ENCODE data around the gene WDR11.

WDR11 gene

DNA sequence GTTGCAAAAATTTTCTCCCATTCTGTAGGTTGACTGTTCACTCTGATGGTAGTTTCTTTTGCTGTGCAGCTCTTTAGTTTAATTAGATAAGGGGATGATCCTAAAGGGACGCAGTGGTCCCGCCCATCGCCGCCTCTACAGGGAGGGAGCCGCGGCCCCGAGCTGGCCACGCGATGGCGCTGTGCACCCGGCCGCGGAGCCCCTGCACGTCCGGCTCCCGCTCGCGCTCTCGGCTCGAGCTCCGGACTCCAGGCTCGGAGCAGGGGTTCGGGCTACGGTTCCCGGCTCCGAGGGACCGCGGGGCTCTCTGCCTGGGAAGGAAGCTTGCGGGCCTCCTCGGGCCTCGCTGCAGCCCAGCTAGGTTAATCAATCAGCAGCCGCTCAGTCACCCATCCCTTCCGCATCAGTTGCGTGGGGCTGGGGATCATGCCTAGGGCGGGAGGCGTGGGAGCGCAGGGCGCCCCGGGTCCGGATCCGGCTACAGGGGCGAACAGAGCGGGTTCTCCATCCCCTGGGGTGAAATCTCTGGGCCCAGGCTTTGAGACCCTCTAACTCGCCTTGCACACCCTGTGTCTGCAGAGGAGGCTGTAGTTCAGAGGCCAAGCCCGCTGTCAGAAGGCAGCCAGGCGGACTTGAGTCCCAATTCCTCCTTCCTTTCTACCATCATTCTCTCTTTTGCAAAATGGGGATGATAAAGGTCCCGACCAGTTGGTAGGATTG lies 97.9 kb downstream of the WDR11 start:
- FAIRE-seq, result no peak

DNA sequence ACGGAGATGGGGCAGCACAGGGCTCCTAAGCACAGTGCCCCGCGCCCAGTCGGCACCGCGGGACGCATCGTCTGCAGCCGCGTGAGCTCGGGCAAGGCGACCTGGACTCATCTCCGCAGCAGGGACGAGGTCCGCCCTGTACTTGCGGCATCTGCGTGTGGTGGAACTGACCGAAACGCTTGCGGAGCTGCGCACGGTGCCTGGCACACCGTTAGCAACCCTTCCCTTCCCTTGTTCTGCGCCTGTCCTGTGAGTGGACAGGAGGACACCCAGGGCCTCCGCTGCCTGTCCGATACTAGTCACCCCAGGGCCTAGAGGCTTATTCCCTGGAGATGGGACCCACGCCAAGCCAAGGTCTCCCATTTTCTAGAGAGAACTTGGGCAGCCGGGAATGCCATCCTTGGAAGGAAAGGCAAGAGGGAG lies 98.5 kb downstream of the WDR11 start:
- no peak for FAIRE-seq

DNA sequence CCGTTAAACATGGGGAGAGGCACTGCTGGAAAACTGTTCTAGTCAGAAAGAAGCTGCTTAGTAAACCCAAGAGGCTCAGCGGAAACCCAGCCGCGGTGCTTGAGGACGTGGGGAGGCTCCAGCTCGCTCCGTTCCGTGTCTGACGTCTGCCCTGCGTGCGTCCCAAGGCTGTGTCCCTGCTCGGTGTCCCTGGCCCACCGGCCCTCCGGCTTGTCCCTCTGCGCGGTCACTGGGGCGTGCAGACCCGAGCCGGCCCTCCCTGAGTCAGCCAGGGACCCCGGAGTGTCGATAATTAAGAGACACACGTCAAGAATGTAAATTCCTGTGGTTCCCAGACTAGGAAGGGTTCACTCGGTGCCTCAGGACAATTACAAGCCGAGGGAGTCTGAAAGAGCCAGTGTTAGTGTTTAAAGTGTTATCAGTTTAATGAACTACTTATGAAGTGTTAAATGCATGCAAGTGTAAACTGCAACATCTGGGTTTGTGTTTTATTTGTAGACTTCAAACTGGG lies 98.9 kb downstream of the WDR11 start:
- no peak for FAIRE-seq

DNA sequence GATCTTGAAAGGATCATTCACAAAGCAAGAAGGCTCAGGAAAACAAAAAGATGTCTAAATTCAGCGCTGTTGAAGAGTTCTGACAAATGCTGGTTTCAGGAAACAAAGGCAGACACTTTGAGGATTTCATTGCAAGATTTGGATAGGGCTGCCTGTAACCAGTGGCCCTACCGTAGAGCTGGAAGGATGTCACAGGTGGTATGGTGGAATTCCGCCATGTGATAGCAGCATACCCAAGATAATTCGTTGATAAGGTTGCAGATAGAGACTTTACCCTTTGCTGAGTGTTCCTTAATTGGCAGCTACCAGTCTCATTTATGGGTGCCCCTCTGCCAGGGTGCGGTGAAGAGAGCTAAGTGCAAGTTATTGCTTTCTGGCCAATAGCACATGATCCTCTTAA lies 100.1 kb downstream of the WDR11 start:
- FAIRE-seq, result no peak

DNA sequence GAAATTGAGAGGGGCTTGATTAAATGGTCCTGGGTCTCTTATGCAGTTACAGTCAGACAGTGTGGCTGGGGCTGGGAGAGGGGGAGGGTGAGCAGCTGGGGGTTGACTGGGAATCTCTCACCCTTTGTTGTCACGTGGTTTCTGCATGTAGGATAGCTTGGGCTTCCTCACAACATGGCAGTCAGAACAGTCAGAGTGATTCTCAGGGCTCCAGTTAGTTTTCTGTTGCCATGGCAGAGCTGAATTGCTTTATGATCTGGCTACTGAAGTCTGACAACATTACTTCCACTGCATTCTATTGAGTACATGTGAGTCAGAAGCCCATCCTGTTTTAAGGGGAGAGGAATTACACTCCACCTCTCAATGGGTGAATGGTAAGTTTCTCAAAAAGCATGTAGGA lies 102.7 kb downstream of the WDR11 start:
- no peak for FAIRE-seq

Measured in A204.1 (cell line).